GM12872 (cell line): ENCODE results near the gene TBCCD1.

Experiments
- CTCF ChIP-seq: IDR thresholded peaks from 3 replicates; pipeline ENCODE4 v1.5.1; 2011; ENCODE audit warnings: low read depth, mild to moderate bottlenecking, low read length, moderate library complexity; ENCODE audit not compliant: insufficient read depth

The TBCCD1 gene

GRCh38 chr3:186599785-186600166, 32.6 kb upstream of the TBCCD1 start:
- TF ChIP-seq CTCF, result no peak

- no peak for TF ChIP-seq CTCF
These were observed 32.1 kb upstream of the TBCCD1 start for GRCh38 chr3:186599142-186599784.

GRCh38 chr3:186598794-186599141, 31.6 kb upstream of the TBCCD1 start:
- no peak for TF ChIP-seq CTCF

DNA sequence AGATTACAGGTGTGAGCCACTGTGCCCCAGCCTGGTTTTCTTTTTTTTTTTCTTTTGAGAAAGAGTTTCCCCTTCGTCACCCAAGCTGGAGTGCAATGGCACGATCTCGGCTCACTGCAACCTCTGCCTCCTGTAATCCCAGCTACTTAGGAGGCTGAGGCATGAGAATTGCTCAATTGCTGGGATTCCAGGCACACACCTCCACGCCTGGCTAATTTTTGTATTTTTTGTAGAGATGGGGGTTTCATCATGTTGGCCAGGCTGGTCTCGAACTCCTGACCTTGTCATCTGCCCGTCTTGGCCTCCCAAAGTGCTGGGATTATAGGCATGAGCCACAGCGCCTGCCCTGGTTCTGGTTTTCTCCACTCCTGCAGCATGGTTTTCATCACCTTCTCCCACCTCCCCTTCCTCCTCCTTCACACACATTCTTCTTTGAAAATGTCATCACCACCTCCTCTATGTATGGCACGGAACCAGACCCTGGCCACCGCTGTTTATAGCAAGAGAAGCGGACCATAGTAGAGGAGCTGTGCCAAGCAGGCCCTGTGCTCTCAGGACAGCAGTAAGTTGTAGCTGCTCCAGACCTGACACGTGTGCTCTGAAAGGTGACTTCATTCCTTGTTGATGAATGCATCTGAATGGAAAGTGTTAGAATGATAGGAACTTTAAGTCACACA, 31.1 kb upstream of the TBCCD1 start:
- no peak for TF ChIP-seq CTCF

- TF ChIP-seq CTCF, result no peak
These were observed 29.6 kb upstream of the TBCCD1 start for GRCh38 chr3:186596568-186597287.

- TF ChIP-seq CTCF, result no peak
These were observed 27.5 kb upstream of the TBCCD1 start for GRCh38 chr3:186594591-186595113.

DNA sequence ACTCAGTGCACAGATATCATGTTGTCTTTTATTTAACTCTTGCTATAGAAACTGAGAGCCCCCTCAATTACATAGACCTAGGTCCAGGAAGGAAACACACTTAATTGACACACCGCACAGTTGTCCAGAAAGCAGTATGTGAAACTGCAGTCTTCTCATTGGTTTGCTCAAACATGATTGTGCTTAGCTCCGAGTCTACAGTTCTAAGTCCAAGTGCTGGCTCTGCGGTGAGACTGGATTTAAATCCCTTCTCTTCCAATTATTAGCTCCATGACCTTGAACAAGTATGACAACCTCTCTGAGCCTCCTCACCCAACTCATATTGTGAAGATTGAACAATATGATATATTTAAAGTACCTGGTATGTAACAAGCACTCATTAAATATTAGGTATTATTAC, 26.7 kb upstream of the TBCCD1 start:
- TF ChIP-seq CTCF, result no peak
